C4-2B (cell line): Measurements from ENCODE around the gene PUSL1.

Source experiments
- ZFX ChIP-seq: fragments of 450-650 bp; IDR thresholded peaks from 2 replicates; pipeline ENCODE4 v1.6.1; 2017
- TF ChIP-seq, protein P1 (sequence below): fragments of 450-650 bp; conservative IDR thresholded peaks from 2 replicates; pipeline ENCODE4 v1.5.1; 2017; ENCODE audit warnings: mild to moderate bottlenecking

DNA sequence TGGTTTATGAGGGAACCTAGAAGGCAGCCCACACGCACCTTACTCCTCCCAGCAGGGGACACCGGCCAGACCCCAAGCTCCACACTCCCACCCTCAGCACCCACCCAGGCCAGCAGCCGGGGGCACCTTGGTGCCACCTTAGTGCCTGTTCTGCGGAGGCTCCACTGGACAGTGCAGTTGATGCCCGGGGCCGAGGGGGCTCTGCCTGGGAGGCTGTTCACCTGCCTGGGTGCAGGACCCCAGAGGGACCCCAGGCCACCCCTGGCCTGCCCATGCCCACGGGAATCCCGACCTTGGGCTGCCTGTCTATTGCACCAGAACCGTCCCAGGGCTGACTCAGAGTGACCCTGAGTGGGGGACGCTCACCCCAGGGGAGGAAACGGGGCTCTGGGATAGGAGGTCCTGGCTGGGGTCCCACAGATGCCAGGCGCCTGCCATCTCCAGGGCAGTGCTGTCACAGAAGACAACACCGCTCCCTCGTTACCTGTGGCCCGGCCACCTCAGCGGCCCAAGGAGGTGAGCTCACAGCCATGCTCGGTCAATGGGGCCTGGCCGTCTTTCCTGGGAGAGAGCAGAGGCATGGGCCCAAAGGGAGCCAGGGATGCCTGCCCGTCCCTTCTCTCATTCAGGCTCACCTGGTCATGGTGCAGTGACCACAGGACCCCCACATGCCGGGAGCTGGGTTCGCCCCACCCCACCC, 27.5 kb upstream of the PUSL1 start:
- TF ChIP-seq, protein P1, sequence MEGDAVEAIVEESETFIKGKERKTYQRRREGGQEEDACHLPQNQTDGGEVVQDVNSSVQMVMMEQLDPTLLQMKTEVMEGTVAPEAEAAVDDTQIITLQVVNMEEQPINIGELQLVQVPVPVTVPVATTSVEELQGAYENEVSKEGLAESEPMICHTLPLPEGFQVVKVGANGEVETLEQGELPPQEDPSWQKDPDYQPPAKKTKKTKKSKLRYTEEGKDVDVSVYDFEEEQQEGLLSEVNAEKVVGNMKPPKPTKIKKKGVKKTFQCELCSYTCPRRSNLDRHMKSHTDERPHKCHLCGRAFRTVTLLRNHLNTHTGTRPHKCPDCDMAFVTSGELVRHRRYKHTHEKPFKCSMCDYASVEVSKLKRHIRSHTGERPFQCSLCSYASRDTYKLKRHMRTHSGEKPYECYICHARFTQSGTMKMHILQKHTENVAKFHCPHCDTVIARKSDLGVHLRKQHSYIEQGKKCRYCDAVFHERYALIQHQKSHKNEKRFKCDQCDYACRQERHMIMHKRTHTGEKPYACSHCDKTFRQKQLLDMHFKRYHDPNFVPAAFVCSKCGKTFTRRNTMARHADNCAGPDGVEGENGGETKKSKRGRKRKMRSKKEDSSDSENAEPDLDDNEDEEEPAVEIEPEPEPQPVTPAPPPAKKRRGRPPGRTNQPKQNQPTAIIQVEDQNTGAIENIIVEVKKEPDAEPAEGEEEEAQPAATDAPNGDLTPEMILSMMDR, result no peak
- TF ChIP-seq ZFX, result no peak
